HG03575 (cell line): ENCODE measurements around the gene ADISSP.

ENCODE experiments used
- ATAC-seq: cut with Tn5 transposase; IDR thresholded peaks from one replicate; pipeline ENCODE4 v1.9.1; 2021; ENCODE audit not compliant: unreplicated experiment, insufficient number of reproducible peaks, low FRiP score; ENCODE audit errors: extremely low read depth

ADISSP gene

GRCh38 chr20:3759884-3760283 lies 7.7 kb downstream of the ADISSP start:
- ATAC-seq, result no peak

GRCh38 chr20:3759316-3759823 lies 8.2 kb downstream of the ADISSP start:
- no peak for ATAC-seq

DNA sequence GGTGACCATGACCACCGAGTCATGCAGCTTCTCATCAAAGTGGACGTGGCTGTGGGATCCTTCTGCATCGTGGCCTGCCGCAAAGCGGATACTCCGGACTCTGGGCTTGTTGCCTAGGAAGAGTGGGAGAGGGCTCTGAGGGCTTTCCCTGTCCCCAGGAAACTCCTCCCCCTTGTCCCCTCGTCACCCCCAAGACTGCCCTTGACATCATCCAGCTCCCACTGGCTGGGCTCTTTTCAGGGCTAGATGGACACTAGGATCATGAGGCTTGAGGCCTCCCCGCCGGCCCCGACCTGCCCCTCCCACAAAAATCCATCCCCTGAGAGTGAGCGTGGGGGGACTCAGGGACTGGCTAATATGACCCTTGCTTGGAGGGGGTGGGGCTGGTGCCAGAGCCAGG lies 9.0 kb downstream of the ADISSP start:
- ATAC-seq, result no peak

GRCh38 chr20:3757268-3757667 lies 10.3 kb downstream of the ADISSP start:
- ATAC-seq, result no peak

DNA sequence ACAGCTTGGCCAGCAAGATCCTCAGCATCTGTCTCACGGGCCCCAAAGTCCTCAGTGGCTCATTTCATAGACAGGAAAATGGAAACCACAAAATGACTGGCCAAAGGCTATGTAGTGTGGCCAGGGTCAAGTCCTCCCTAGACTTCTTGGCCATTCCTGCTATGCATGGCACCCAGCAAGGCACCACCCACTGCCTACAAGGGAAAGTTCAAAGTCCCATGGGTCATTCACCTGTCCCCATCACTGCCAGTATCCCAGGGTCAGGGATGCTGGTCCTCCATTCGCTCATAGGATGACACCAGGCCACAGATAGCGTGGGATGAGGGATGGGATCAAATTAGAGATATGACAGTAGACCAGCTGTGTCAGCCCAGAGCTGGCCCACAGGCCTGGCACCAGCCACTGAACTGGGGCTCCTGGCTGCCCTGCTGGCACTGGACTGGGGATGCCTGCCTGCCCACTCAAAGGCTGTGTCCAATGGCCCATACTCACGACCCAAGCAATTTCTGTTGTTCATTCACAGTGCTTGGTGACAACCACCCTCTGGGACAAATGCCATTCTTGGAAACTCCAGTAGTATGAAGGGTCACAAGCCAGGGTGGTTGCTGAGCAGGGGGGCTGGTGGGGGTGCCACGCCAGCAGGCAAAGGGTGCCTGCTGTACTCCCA lies 11.6 kb downstream of the ADISSP start:
- no peak for ATAC-seq

DNA sequence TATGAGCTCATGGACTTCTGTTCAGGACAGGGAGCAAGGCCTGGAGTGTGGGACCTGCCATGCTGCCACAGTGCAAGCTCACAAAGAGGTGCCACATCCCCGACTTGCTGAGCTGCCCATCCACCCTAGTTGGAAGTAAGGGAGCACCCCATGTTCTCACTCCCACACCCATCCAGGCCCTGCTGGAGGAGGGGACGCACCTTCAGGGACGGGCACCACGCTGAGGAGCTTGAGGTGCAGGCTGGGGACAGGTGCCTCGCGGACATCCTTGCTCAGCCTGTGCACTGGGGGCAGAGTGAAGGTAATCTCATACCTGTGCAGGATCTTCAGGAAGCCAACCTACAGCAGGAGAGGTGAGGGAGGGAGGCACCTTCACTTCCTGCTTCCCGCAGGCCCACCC lies 12.3 kb downstream of the ADISSP start:
- no peak for ATAC-seq

DNA sequence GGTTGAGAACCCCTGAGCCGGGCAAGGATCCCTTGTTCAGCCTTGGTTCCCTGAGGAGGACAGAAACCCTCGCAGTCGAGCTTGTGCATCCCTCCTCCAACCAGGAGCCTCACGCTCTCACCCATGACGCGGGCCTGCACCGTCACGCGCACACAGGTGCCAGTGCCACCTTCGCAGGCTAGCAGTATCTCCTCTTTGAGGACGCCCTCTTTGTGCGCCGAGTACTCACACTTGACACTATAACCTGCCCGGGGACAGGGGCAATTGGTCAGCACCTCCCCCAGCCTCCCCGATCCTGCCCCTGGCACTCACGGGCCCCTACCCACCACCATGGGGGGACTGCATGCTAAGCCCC lies 13.3 kb downstream of the ADISSP start:
- no peak for ATAC-seq

- ATAC-seq, result no peak
These were observed 13.9 kb downstream of the ADISSP start for GRCh38 chr20:3753501-3754275.

GRCh38 chr20:3753098-3753497 lies 14.5 kb downstream of the ADISSP start:
- no peak for ATAC-seq

DNA sequence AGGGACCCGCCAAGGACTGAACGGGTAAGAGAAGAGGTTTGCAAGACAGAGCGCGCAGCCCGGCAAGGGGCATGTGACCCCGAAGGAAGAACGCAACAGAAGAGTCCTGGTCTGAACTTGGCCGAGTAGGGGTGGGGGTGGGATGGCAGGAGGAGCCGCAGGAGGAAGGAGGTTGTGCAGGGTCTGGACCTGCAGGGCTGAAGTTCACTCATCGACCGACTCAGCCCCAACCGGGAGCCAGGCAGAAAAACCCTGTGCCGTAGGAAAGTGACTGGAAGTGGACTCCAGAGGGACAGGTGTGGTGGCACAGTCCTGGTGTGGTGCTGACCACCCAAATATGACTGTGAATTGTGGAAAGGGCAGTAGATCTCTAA lies 15.2 kb downstream of the ADISSP start:
- ATAC-seq, result no peak

GRCh38 chr20:3751675-3752385 lies 15.7 kb downstream of the ADISSP start:
- no peak for ATAC-seq

- ATAC-seq, result no peak
These were observed 16.3 kb downstream of the ADISSP start for GRCh38 chr20:3751305-3751674.

- ATAC-seq, result no peak
These were observed 17.6 kb downstream of the ADISSP start for GRCh38 chr20:3749689-3750531.

DNA sequence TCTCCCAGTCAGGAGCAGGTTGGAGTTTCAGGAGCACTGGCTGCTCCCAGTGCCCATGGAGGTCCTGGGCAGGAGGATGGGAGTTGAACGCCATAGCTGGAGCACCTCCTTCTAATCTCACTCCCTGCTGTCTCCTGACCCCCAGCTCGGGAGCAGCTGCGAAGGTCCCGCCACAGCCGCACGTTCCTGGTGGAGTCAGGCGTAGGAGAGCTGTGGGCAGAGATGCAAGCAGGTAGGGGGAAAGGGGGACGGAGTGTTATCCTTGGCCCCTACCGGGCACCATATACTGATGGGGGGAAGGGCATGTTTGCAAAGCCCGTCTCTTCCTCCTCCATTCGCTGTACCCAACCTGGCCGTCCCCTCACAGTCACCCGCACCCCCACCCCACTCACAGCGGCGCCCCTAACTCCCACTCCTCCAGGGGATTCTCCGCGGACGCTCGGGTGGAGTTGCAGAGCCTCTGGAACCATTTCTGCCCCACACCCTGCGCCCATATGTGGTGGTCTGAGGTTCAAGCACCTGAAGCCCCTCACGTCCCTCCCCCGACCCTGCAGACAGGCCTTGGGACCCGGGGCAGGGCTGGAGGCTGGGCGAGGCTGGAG lies 18.4 kb downstream of the ADISSP start:
- no peak for ATAC-seq

DNA sequence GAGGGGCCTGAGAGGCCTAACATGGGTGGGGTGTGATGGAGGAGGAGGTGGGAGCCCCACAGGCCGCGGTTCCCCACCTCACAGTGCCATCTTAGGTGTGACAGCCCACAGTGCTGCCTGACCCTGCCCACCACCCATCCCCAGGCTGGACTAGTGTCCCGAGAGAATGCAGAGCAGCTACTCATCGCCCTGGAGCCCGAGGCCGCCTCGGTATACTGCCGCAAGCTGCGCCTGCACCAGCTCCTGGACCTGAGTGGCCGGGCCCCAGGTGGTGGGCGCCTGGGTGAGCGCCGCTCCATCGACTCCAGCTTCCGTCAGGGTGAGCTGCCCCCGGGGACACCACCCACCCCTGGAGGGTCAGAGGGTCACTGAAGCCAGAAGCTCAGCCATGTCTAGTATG lies 19.5 kb downstream of the ADISSP start:
- ATAC-seq, result no peak

DNA sequence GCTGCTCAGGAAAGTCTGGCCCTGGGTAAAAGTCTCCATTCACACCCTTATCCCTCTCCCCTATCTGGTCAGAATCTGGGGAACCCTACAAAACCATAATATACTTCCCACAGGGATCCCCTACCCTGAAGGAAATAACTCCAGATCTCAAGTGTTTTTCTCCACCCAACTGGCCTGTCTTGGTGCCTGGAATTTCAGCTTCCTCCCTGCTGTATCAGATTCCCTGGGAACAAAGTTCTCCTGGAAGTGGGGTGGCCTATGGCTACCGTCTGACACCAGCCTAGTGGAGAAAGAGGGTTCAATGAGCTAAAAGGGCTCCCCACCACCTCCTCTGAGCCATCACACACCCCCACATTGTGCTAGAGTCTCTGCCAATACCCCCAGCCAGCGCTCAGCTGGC lies 20.1 kb downstream of the ADISSP start:
- no peak for ATAC-seq

- no peak for ATAC-seq
These were observed 21.8 kb downstream of the ADISSP start for GRCh38 chr20:3745686-3746173.

- ATAC-seq, result no peak
These were observed 22.5 kb downstream of the ADISSP start for GRCh38 chr20:3744806-3745685.
